Liver (tissue), 3 donors: Measurements from ENCODE around the gene IFNAR1.

ENCODE experiments used
- JUND ChIP-seq, 2 donors: IDR thresholded peaks; 2 replicates each; pipeline ENCODE4 v1.6.1; 2016; ENCODE audit warnings: antibody characterized with exemption in 2 of 2
- TF ChIP-seq, protein P1 (sequence below): fragments of 150-350 bp; IDR thresholded peaks from 2 replicates; pipeline ENCODE4 v1.5.1; 2017; ENCODE audit warnings: improper control_type of control experiment, low read depth, low read length; ENCODE audit not compliant: missing input control
- donor health status: healthy.
- donor health status: healthy.

DNA sequence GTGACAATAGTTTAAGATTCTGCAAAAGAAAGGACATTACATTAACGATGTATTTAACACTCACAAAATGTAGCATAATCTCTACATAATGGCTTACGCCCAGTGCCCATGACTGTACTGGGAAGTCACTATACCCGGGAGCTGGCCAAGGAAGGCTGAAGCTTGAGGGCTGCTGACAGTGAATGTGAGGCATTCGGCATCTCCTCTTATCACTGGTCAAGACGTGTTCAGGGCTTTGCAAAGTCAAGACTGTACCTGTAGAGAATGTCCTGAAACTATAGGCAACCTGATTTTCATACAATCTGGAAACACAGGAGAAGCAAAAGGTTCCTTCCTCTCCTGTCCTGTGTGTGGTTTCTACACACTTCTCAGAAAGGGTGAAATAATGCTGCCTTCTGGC is 65.7 kb downstream of the IFNAR1 start:
- TF ChIP-seq, protein P1, sequence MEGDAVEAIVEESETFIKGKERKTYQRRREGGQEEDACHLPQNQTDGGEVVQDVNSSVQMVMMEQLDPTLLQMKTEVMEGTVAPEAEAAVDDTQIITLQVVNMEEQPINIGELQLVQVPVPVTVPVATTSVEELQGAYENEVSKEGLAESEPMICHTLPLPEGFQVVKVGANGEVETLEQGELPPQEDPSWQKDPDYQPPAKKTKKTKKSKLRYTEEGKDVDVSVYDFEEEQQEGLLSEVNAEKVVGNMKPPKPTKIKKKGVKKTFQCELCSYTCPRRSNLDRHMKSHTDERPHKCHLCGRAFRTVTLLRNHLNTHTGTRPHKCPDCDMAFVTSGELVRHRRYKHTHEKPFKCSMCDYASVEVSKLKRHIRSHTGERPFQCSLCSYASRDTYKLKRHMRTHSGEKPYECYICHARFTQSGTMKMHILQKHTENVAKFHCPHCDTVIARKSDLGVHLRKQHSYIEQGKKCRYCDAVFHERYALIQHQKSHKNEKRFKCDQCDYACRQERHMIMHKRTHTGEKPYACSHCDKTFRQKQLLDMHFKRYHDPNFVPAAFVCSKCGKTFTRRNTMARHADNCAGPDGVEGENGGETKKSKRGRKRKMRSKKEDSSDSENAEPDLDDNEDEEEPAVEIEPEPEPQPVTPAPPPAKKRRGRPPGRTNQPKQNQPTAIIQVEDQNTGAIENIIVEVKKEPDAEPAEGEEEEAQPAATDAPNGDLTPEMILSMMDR: no peak
- TF ChIP-seq JUND (IDR thresholded peaks at IDR 0.05): no peak
